ENCODE results near the gene DAGLA.

DNA sequence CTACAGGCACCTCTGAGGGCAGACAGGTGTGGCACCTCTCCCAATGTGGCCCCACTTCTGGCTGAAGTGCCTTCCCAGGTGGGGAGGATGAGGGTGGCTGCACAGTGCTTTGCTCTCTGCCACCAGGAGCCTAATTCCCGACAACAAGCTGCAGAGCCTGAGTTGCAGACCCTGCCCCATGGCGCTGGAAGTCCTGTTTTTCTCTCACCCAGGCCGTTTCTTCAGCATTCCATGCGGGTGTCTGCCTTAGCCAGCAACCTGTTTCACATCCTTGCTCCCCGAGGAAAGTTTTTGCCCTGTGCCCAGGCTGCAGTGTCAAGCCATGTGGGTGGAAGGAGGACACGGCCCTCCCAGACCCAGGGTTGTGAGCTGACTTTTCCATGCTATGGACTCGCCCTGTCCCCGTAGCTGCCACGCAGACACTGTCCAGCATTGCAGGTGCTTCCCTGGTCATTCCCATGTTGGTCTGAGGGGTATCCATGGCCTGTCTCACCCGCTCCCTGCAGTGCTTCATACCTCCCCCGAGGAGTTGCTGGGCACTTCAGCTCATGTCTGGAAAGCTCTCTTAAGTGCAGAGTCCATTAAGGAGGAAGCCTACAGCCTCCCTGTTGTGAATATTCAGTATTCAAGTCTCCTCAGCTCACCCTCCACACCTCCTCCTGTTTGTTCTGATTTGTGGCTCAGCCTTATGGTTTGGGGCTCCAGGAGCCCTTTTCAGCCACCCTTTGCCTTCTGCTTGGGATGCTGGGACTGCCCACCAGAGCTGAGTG is 2.9 kb downstream of the DAGLA start:
- TF ChIP-seq NR3C1 (CRISPR knock-in tag; conservative IDR thresholded peaks at IDR 0.05; ENCODE audit: low read depth) (no peak), ZNF121 (CRISPR knock-in tag; IDR thresholded peaks at IDR 0.05) (no peak), NFE2L1 (CRISPR knock-in tag; IDR thresholded peaks at IDR 0.05) (no peak), KAT7 (CRISPR knock-in tag; IDR thresholded peaks at IDR 0.05; ENCODE audit: borderline replicate concordance) (no peak), FOXJ3 (CRISPR knock-in tag; IDR thresholded peaks at IDR 0.05; ENCODE audit: borderline replicate concordance) (no peak)
- TF ChIP-seq, protein P1, sequence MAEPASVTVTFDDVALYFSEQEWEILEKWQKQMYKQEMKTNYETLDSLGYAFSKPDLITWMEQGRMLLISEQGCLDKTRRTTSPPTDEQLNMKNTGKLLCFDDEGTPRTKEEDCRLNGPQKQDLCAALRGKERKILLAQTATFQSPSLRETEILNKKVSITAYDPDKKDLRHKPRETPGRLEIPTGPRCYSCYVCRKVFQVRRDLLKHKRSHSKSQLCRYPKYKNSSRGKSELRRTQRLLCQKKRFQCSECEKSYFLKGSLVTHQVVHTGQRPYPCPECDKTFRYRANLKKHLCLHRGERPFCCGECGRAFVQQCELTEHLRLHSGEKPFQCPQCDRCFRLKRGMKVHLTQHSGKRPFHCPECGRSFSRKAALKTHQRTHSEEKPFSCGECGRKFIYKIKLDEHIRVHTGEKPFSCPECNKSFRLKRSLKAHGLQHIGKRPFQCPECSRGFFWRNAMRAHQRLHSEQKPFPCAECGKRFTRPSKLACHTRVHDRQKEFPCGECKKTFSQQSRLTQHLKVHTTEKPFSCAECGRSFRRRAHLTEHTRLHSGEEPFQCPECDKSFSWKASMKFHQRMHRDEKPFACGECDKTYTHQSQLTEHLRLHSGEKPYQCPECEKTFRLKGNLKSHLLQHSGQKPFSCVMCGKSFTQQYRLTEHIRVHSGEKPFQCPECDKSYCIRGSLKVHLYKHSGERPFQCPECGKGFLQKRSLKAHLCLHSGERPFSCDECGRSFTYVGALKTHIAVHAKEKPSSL (CRISPR knock-in tag; conservative IDR thresholded peaks at IDR 0.05), result no peak
- TF ChIP-seq, protein P2, sequence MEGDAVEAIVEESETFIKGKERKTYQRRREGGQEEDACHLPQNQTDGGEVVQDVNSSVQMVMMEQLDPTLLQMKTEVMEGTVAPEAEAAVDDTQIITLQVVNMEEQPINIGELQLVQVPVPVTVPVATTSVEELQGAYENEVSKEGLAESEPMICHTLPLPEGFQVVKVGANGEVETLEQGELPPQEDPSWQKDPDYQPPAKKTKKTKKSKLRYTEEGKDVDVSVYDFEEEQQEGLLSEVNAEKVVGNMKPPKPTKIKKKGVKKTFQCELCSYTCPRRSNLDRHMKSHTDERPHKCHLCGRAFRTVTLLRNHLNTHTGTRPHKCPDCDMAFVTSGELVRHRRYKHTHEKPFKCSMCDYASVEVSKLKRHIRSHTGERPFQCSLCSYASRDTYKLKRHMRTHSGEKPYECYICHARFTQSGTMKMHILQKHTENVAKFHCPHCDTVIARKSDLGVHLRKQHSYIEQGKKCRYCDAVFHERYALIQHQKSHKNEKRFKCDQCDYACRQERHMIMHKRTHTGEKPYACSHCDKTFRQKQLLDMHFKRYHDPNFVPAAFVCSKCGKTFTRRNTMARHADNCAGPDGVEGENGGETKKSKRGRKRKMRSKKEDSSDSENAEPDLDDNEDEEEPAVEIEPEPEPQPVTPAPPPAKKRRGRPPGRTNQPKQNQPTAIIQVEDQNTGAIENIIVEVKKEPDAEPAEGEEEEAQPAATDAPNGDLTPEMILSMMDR (IDR thresholded peaks at IDR 0.05), result no peak
- TF ChIP-seq, protein P3, sequence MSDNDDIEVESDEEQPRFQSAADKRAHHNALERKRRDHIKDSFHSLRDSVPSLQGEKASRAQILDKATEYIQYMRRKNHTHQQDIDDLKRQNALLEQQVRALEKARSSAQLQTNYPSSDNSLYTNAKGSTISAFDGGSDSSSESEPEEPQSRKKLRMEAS (CRISPR knock-in tag; IDR thresholded peaks at IDR 0.05), result no peak
- TF ChIP-seq, protein P4, sequence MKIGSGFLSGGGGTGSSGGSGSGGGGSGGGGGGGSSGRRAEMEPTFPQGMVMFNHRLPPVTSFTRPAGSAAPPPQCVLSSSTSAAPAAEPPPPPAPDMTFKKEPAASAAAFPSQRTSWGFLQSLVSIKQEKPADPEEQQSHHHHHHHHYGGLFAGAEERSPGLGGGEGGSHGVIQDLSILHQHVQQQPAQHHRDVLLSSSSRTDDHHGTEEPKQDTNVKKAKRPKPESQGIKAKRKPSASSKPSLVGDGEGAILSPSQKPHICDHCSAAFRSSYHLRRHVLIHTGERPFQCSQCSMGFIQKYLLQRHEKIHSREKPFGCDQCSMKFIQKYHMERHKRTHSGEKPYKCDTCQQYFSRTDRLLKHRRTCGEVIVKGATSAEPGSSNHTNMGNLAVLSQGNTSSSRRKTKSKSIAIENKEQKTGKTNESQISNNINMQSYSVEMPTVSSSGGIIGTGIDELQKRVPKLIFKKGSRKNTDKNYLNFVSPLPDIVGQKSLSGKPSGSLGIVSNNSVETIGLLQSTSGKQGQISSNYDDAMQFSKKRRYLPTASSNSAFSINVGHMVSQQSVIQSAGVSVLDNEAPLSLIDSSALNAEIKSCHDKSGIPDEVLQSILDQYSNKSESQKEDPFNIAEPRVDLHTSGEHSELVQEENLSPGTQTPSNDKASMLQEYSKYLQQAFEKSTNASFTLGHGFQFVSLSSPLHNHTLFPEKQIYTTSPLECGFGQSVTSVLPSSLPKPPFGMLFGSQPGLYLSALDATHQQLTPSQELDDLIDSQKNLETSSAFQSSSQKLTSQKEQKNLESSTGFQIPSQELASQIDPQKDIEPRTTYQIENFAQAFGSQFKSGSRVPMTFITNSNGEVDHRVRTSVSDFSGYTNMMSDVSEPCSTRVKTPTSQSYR (CRISPR knock-in tag; IDR thresholded peaks at IDR 0.05), result no peak
- TF ChIP-seq, protein P5, sequence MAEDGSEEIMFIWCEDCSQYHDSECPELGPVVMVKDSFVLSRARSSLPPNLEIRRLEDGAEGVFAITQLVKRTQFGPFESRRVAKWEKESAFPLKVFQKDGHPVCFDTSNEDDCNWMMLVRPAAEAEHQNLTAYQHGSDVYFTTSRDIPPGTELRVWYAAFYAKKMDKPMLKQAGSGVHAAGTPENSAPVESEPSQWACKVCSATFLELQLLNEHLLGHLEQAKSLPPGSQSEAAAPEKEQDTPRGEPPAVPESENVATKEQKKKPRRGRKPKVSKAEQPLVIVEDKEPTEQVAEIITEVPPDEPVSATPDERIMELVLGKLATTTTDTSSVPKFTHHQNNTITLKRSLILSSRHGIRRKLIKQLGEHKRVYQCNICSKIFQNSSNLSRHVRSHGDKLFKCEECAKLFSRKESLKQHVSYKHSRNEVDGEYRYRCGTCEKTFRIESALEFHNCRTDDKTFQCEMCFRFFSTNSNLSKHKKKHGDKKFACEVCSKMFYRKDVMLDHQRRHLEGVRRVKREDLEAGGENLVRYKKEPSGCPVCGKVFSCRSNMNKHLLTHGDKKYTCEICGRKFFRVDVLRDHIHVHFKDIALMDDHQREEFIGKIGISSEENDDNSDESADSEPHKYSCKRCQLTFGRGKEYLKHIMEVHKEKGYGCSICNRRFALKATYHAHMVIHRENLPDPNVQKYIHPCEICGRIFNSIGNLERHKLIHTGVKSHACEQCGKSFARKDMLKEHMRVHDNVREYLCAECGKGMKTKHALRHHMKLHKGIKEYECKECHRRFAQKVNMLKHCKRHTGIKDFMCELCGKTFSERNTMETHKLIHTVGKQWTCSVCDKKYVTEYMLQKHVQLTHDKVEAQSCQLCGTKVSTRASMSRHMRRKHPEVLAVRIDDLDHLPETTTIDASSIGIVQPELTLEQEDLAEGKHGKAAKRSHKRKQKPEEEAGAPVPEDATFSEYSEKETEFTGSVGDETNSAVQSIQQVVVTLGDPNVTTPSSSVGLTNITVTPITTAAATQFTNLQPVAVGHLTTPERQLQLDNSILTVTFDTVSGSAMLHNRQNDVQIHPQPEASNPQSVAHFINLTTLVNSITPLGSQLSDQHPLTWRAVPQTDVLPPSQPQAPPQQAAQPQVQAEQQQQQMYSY (CRISPR knock-in tag; IDR thresholded peaks at IDR 0.05), result no peak

All from WTC11 (cell line).